Trophoblast cell (in vitro differentiated cells and primary cell): ENCODE results near the gene SLC39A12.
A peak's percentile ranks its signal among the peaks of the same experiment; 100 is the strongest.

ENCODE experiments used
- DNase-seq, 2 donors: peaks; one replicate each; pipeline ENCODE4 v3.0.0-alpha.2; 2016
- H2AFZ ChIP-seq: 2 replicates; pipeline ENCODE4 v1.6.1; 2013; ENCODE audit warnings: low read length, moderate library complexity, mild to moderate bottlenecking; ENCODE audit not compliant: insufficient read depth, poor library complexity
- H2AK5ac ChIP-seq: 2 replicates; pipeline ENCODE4 v1.6.1; 2013; ENCODE audit warnings: mild to moderate bottlenecking, low read length
- H2BK120ac ChIP-seq: 2 replicates; pipeline ENCODE4 v1.6.1; 2013; ENCODE audit warnings: low read length, mild to moderate bottlenecking, moderate library complexity; ENCODE audit not compliant: insufficient read depth, poor library complexity
- H2BK12ac ChIP-seq: 2 replicates; pipeline ENCODE4 v1.6.1; 2013; ENCODE audit warnings: mild to moderate bottlenecking, low read length, moderate library complexity
- H2BK5ac ChIP-seq: 2 replicates; pipeline ENCODE4 v1.6.1; 2013; ENCODE audit warnings: low read length, low read depth, moderate library complexity, mild to moderate bottlenecking; ENCODE audit not compliant: poor library complexity
- H3K14ac ChIP-seq: 2 replicates; pipeline ENCODE4 v1.6.1; 2013; ENCODE audit warnings: mild to moderate bottlenecking, low read length
- H3K18ac ChIP-seq: 2 replicates; pipeline ENCODE4 v1.6.1; 2013; ENCODE audit warnings: mild to moderate bottlenecking, low read length
- H3K23ac ChIP-seq: 2 replicates; pipeline ENCODE4 v1.6.1; 2013; ENCODE audit warnings: low read length
- H3K27ac ChIP-seq: 2 replicates; pipeline ENCODE4 v1.5.1; 2013; ENCODE audit warnings: low read depth, mild to moderate bottlenecking, inconsistent platforms, low read length, moderate library complexity
- H3K27me3 ChIP-seq: 2 replicates; pipeline ENCODE4 v1.6.1; 2013; ENCODE audit warnings: inconsistent platforms, mild to moderate bottlenecking, low read length, moderate library complexity; ENCODE audit not compliant: insufficient read depth
- H3K36me3 ChIP-seq, 2 experiments: 1 replicate in 1 of 2; 2 replicates in 1 of 2; pipeline ENCODE4 v1.6.1; 2013; ENCODE audit warnings: low read length in 2 of 2, mild to moderate bottlenecking in 2 of 2, moderate library complexity in 1 of 2; ENCODE audit not compliant: insufficient read depth in 2 of 2, control insufficient read depth in 1 of 2
- H3K4ac ChIP-seq: 2 replicates; pipeline ENCODE4 v1.6.1; 2013; ENCODE audit warnings: low read depth, mild to moderate bottlenecking, low read length, moderate library complexity
- H3K4me1 ChIP-seq, 2 experiments: 1 replicate in 1 of 2; 2 replicates in 1 of 2; pipeline ENCODE4 v1.6.1; 2013; ENCODE audit warnings: low read length in 2 of 2, mild to moderate bottlenecking in 2 of 2, moderate library complexity in 1 of 2; ENCODE audit not compliant: insufficient read depth in 2 of 2, control insufficient read depth in 1 of 2
- H3K4me2 ChIP-seq: 2 replicates; pipeline ENCODE4 v1.6.1; 2013; ENCODE audit warnings: inconsistent platforms, mild to moderate bottlenecking, low read length, moderate library complexity
- H3K4me3 ChIP-seq: 2 replicates; pipeline ENCODE4 v1.5.1; 2013; ENCODE audit warnings: mild to moderate bottlenecking, low read depth, low read length, inconsistent platforms
- H3K79me1 ChIP-seq: one replicate; pipeline ENCODE4 v1.6.1; 2013; ENCODE audit warnings: low read length
- H3K79me2 ChIP-seq: 2 replicates; pipeline ENCODE4 v1.6.1; 2013; ENCODE audit warnings: low read length, mild to moderate bottlenecking; ENCODE audit not compliant: control insufficient read depth, insufficient read depth, poor library complexity
- H3K9ac ChIP-seq: 2 replicates; pipeline ENCODE4 v1.6.1; 2013; ENCODE audit warnings: mild to moderate bottlenecking, low read length
- H3K9me3 ChIP-seq: 2 replicates; pipeline ENCODE4 v1.6.1; 2013; ENCODE audit warnings: low read depth, mild to moderate bottlenecking, control low read depth, inconsistent platforms, low read length; ENCODE audit not compliant: insufficient read depth
- H4K12ac ChIP-seq: 2 replicates; pipeline ENCODE4 v1.6.1; 2013; ENCODE audit warnings: low read depth, mild to moderate bottlenecking, low read length, moderate library complexity
- H4K8ac ChIP-seq: 2 replicates; pipeline ENCODE4 v1.6.1; 2013; ENCODE audit warnings: low read depth, mild to moderate bottlenecking, low read length, moderate library complexity
- H4K91ac ChIP-seq: one replicate; pipeline ENCODE4 v1.6.1; 2013; ENCODE audit warnings: low read depth, mild to moderate bottlenecking, low read length, moderate library complexity
- WGBS: extraction: QIAGEN DNeasy Blood & Tissue Kit; methylation state at CpG from one replicate; pipeline ENCODE4 v1.1.7; 2013; ENCODE audit warnings: missing lambda C conversion rate; ENCODE audit not compliant: insufficient read length, insufficient coverage; ENCODE audit errors: extremely low coverage; 5-methylcytosine and 5-hydroxymethylcytosine counted together

SLC39A12 gene

DNA sequence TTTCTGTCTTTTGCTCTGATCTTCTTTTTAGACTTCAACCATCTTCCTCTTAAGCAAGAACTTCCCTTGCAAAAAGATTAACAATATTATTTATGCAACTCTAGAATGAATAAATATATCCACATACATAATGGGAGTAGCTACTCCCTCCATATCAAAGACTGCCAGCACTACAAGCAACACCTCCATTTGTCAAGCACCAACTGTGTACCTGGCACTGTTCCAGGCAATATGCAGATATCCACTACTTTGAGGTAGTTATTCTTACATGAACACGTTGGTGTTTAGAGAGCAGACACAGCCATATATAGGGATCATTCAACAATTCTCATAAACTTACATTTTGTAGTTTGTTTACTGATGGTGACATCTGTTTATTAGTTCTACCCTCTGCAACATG lies 104.9 kb downstream of the SLC39A12 start:
- H3K79me2 ChIP-seq = no peaks in the 10 kb centered on the region
- no peak overlapping the region for H2AFZ ChIP-seq
- H4K91ac ChIP-seq = no peak overlapping the region
- no peak for DNase-seq
- H3K18ac ChIP-seq = no peak overlapping the region
- no peak overlapping the region for H3K4me3 ChIP-seq
- no peak overlapping the region for H2BK5ac ChIP-seq
- H3K4ac ChIP-seq = no peak overlapping the region
- WGBS = no CpG with 5 or more reads among the region's 1 CpG
- no peak overlapping the region for H4K12ac ChIP-seq
- no peaks in the 10 kb centered on the region for H3K9me3 ChIP-seq
- no peaks in the 10 kb centered on the region for H3K36me3 ChIP-seq
- no peak overlapping the region for H3K4me2 ChIP-seq
- H3K14ac ChIP-seq = no peak overlapping the region
- H3K23ac ChIP-seq = no peak overlapping the region
- H3K9ac ChIP-seq = no peak overlapping the region
- no peaks in the 10 kb centered on the region for H3K4me1 ChIP-seq
- no peaks in the 10 kb centered on the region for H3K79me1 ChIP-seq
- no peak overlapping the region for H2AK5ac ChIP-seq
- H2BK120ac ChIP-seq = no peak overlapping the region
- H2BK12ac ChIP-seq = no peak overlapping the region
- no peak overlapping the region for H3K27ac ChIP-seq
- no peaks in the 10 kb centered on the region for H3K27me3 ChIP-seq
- no peak overlapping the region for H4K8ac ChIP-seq

DNA sequence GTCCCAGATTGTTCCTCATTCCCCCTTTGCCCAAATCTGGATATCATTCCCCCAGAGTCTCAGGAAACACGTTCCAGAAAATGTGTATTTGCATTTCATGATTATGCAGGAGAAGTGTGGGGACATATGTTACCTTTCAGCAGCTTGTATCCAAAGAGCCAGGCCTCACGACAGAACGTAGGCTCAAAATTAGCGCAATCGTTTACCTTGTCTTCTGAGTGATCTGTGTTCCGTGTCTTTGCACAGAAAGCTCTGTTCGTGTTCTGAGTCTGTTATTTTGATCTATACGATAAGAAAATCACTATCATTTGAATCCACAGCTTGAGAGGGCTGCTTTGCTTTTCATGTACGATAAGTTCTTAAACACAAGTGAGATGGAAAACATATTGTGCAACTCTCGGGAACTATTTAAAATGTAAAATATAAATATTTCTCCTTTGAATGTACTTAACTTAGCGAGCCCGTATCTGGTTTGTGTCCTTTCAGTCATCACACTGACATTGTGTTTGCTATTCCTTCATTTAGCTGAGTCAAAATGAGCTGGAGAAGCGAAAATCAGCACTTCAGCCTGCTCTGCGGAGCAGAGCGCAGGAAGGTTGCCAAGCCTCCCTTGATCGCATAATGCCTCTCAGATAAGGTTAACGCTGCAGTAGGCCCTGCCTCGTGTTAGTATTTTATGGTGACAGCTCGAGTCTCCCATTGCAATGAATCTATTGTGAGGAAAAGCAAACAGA lies 108.3 kb downstream of the SLC39A12 start:
- Histone ChIP-seq H4K91ac (no peak overlapping the region), H3K18ac (no peak overlapping the region), H3K4me2 (no peak overlapping the region), H3K14ac (no peak overlapping the region), H2AFZ (no peak overlapping the region), H2AK5ac (no peak overlapping the region), H3K79me2 (no peaks in the 10 kb centered on the region), H4K12ac (no peak overlapping the region), H2BK120ac (no peak overlapping the region), H3K27me3 (no peaks in the 10 kb centered on the region), H2BK5ac (no peak overlapping the region), H3K79me1 (no peaks in the 10 kb centered on the region), H3K4me1 (no peaks in the 10 kb centered on the region), H3K9me3 (no peaks in the 10 kb centered on the region), H2BK12ac (no peak overlapping the region), H3K4ac (no peak overlapping the region), H3K36me3 (no peaks in the 10 kb centered on the region), H3K9ac (no peak overlapping the region), H4K8ac (no peak overlapping the region), H3K23ac (no peak overlapping the region), H3K4me3 (no peak overlapping the region), H3K27ac (no peak overlapping the region)
- no peak for DNase-seq
- no CpG with 5 or more reads among the region's 19 CpGs for WGBS

DNA sequence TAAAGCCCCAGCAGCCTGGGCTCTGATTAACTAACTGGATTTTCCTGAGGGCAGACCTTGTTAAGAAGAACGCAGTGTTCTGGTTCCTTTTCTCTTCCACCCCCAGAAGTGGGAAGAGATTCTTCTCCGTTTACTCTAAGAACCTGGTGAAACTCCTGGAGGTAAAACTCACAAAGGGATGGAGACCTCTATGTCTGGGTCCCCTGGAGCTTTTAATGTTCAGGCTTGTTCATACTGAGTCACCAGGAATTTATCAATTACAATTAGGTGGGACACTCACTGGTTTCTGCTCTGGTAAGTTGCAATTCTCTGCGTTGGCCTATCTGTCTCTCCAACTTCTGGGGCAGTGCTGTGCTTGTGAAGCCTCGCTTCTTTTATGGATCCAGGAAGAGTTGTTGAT lies 115.2 kb downstream of the SLC39A12 start:
- Histone ChIP-seq H2AK5ac (no peak overlapping the region), H2AFZ (no peak overlapping the region)
- no CpG with 5 or more reads among the region's 4 CpGs for WGBS

DNA sequence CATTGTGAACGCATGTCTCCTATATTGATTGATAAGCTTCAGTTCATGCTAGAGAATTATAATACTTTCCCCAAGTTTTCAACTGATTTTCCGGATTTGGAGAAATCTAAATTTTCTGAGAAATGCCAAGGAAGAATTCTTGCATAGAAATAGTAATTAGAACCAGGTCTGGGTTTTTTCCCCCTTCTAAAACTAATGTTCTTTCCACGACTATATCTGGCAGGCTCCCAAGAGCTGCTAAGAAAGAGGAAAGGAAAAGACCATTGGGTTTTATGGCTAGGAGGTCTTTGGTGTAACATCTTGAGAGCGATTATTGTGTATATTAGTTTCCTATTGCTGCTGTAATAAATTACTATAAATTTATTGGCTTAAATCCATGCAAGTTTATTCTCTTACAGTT lies 116.7 kb downstream of the SLC39A12 start:
- no CpG with 5 or more reads among the region's 4 CpGs for whole genome bisulfite sequencing
- H2AFZ ChIP-seq = no peak overlapping the region
- no peaks in the 10 kb centered on the region for H3K27me3 ChIP-seq
- no peak overlapping the region for H3K14ac ChIP-seq
- no peak overlapping the region for H4K12ac ChIP-seq
- H3K4ac ChIP-seq = no peak overlapping the region
- no peak overlapping the region for H4K91ac ChIP-seq
- no peaks in the 10 kb centered on the region for H3K79me2 ChIP-seq
- no peak overlapping the region for H3K4me2 ChIP-seq
- H3K79me1 ChIP-seq = no peaks in the 10 kb centered on the region
- H3K4me1 ChIP-seq = no peaks in the 10 kb centered on the region
- no peak overlapping the region for H3K23ac ChIP-seq
- H3K27ac ChIP-seq = no peak overlapping the region
- H3K4me3 ChIP-seq = no peak overlapping the region
- H3K36me3 ChIP-seq = no peaks in the 10 kb centered on the region
- no peak overlapping the region for H3K18ac ChIP-seq
- H2AK5ac ChIP-seq = no peak overlapping the region
- no peak overlapping the region for H2BK5ac ChIP-seq
- DNase-seq = no peak
- H2BK12ac ChIP-seq = no peak overlapping the region
- no peak overlapping the region for H3K9ac ChIP-seq
- H4K8ac ChIP-seq = no peak overlapping the region
- no peak overlapping the region for H2BK120ac ChIP-seq
- no peaks in the 10 kb centered on the region for H3K9me3 ChIP-seq

More for the DNA sequence above, 115.2 kb downstream of the SLC39A12 start:
- Histone ChIP-seq H4K8ac (no peak overlapping the region), H3K4ac (no peak overlapping the region), H3K18ac (no peak overlapping the region), H3K23ac (no peak overlapping the region), H3K4me1 (no peaks in the 10 kb centered on the region), H3K79me2 (no peaks in the 10 kb centered on the region), H3K9ac (peak overlapping the region; percentile 22), H4K91ac (no peak overlapping the region), H3K79me1 (no peaks in the 10 kb centered on the region), H2BK12ac (no peak overlapping the region), H2BK5ac (no peak overlapping the region), H3K14ac (no peak overlapping the region), H3K4me2 (no peak overlapping the region), H3K4me3 (no peak overlapping the region), H2BK120ac (no peak overlapping the region), H4K12ac (no peak overlapping the region), H3K27me3 (no peaks in the 10 kb centered on the region), H3K9me3 (no peaks in the 10 kb centered on the region), H3K36me3 (no peaks in the 10 kb centered on the region), H3K27ac (no peak overlapping the region)
- no peak for DNase-seq
